GM21528 (cell line): ENCODE measurements around the gene RFPL3.
"Not testable (repeated sequence)": the region's sequence is repeated elsewhere in the genome, so short reads cannot be mapped to it uniquely, and the experiment has no call there.

Experiments used
- ATAC-seq: cut with Tn5 transposase; IDR thresholded peaks from one replicate; pipeline ENCODE4 v1.9.1; 2021; ENCODE audit warnings: mild to moderate bottlenecking, moderate library complexity; ENCODE audit not compliant: unreplicated experiment, low FRiP score

Gene RFPL3

GRCh38 chr22:32357567-32357966 is at the start of gene RFPL3:
Gene RFPL3, plus strand, starts transcription at chr22:32357867. Its CDS starts 205 bp downstream, at chr22:32358072.
- ATAC-seq: not testable (repeated sequence)

GRCh38 chr22:32308191-32308590 is 49.5 kb upstream of the RFPL3 start:
- ATAC-seq: no peak

GRCh38 chr22:32308934-32309333 is 48.7 kb upstream of the RFPL3 start:
- no peak for ATAC-seq

- ATAC-seq: no peak
These were observed 47.9 kb upstream of the RFPL3 start for GRCh38 chr22:32309585-32310251.

GRCh38 chr22:32310777-32311176 is 46.9 kb upstream of the RFPL3 start:
- no peak for ATAC-seq

GRCh38 chr22:32311551-32312071 is 46.1 kb upstream of the RFPL3 start:
- ATAC-seq: no peak

GRCh38 chr22:32312748-32313147 is 44.9 kb upstream of the RFPL3 start:
- ATAC-seq: no peak

GRCh38 chr22:32313532-32313931 is 44.1 kb upstream of the RFPL3 start:
- no peak for ATAC-seq

- no peak for ATAC-seq
These were observed 40.1 kb upstream of the RFPL3 start for GRCh38 chr22:32317524-32317923.

GRCh38 chr22:32318361-32318760 is 39.3 kb upstream of the RFPL3 start:
- no peak for ATAC-seq

- no peak for ATAC-seq
These were observed 37.7 kb upstream of the RFPL3 start for GRCh38 chr22:32319861-32320406.

GRCh38 chr22:32322986-32323385 is 34.7 kb upstream of the RFPL3 start:
- no peak for ATAC-seq

- ATAC-seq: no peak
These were observed 34.0 kb upstream of the RFPL3 start for GRCh38 chr22:32323513-32324164.

- no peak for ATAC-seq
These were observed 32.9 kb upstream of the RFPL3 start for GRCh38 chr22:32324505-32325415.

GRCh38 chr22:32325416-32325801 is 32.3 kb upstream of the RFPL3 start:
- ATAC-seq: no peak

GRCh38 chr22:32325811-32326237 is 31.8 kb upstream of the RFPL3 start:
- ATAC-seq: no peak

- ATAC-seq: no peak
These were observed 31.0 kb upstream of the RFPL3 start for GRCh38 chr22:32326647-32327046.

- no peak for ATAC-seq
These were observed 30.6 kb upstream of the RFPL3 start for GRCh38 chr22:32327066-32327465.

GRCh38 chr22:32327596-32328171 is 30.0 kb upstream of the RFPL3 start:
- ATAC-seq: no peak
